NCI-H1436 (cell line): ENCODE measurements around the gene ZNF277.
A peak's percentile ranks its signal among the peaks of the same experiment; 100 is the strongest.

Source experiments
- DNase-seq: peaks from one replicate; lab custom pipeline; 2025; lab: John Stamatoyannopoulos, UW

Gene ZNF277

GRCh38 chr7:112254709-112255387 lies 48.4 kb downstream of the ZNF277 start:
- no peak for DNase-seq

GRCh38 chr7:112255388-112255720 lies 48.9 kb downstream of the ZNF277 start:
- no peak for DNase-seq

- no peak for DNase-seq
These were observed 50.6 kb downstream of the ZNF277 start for GRCh38 chr7:112257073-112257472.

- no peak for DNase-seq
These were observed 54.4 kb downstream of the ZNF277 start for GRCh38 chr7:112260911-112261310.

GRCh38 chr7:112262036-112262435 lies 55.5 kb downstream of the ZNF277 start:
- no peak for DNase-seq

GRCh38 chr7:112262855-112263487 lies 56.5 kb downstream of the ZNF277 start:
- no peak for DNase-seq

GRCh38 chr7:112263519-112263918 lies 57.0 kb downstream of the ZNF277 start:
- no peak for DNase-seq

GRCh38 chr7:112266141-112266540 lies 59.6 kb downstream of the ZNF277 start:
- DNase-seq = no peak

GRCh38 chr7:112266595-112267270 lies 60.2 kb downstream of the ZNF277 start:
- no peak for DNase-seq

GRCh38 chr7:112267944-112268691 lies 61.6 kb downstream of the ZNF277 start:
- no peak for DNase-seq

GRCh38 chr7:112271162-112271561 lies 64.7 kb downstream of the ZNF277 start:
- DNase-seq = no peak

GRCh38 chr7:112272921-112273561 lies 66.5 kb downstream of the ZNF277 start:
- no peak for DNase-seq

- DNase-seq = no peak
These were observed 72.5 kb downstream of the ZNF277 start for GRCh38 chr7:112279042-112279441.

- DNase-seq = no peak
These were observed 73.8 kb downstream of the ZNF277 start for GRCh38 chr7:112280267-112280666.

GRCh38 chr7:112282476-112283188 lies 76.1 kb downstream of the ZNF277 start:
- no peak for DNase-seq

GRCh38 chr7:112283382-112283910 lies 77.0 kb downstream of the ZNF277 start:
- DNase-seq = no peak

- peak; percentile 75 for DNase-seq
These were observed 80.0 kb downstream of the ZNF277 start for GRCh38 chr7:112286250-112287086.

- no peak for DNase-seq
These were observed 81.8 kb downstream of the ZNF277 start for GRCh38 chr7:112288301-112288700.

- DNase-seq = no peak
These were observed 83.6 kb downstream of the ZNF277 start for GRCh38 chr7:112290065-112290464.

- DNase-seq = no peak
These were observed 85.7 kb downstream of the ZNF277 start for GRCh38 chr7:112292162-112292561.
